ENCODE data around the gene TCF4.

TCF4 gene

DNA sequence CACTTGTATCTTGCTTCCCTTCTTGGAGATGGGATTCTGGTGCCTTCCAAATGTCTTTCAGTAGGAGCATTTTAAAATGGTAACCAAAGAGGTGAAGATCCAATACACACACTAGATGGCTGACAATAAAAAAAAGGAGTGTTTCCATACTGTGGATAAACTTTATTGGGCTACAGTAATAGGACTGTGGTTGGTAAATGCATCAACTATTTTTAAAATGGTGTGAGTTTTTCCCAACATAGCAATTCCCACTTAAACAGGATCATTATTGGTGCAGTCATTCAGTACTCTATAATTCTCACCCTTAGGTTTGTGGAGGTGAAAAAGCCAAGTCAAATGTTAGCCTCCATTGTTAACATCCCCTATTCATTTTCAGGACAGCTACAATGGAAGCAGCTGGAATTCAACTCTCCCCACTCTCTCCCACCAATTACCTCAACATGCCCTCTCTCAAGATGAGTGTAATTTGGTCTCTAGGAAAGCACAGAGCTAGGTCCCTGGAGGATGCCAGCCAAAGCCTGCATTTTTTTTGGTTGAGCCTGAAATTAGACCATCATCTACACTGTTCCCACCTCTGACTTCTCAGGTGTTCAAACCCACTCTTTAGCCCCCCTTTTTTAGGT is 273.3 kb downstream of the TCF4 start:
- Mint-ChIP-seq H3K4me1 (no peaks in the 10 kb centered on the region), H3K4me3 (no peak overlapping the region)

GRCh38 chr18:55314031-55314430 is 274.0 kb downstream of the TCF4 start:
- Mint-ChIP-seq H3K27me3 (peaks cover 7% of the 10 kb centered on the region), H3K4me1 (no peaks in the 10 kb centered on the region), H3K9me3 (no peaks in the 10 kb centered on the region), H3K27ac (no peak overlapping the region), H3K4me3 (no peak overlapping the region), H3K36me3 (no peaks in the 10 kb centered on the region)

More for the DNA sequence above, 273.3 kb downstream of the TCF4 start:
- no peak overlapping the region for H3K27ac Mint-ChIP-seq
- no peaks in the 10 kb centered on the region for H3K36me3 Mint-ChIP-seq
- peaks cover 9% of the 10 kb centered on the region for H3K27me3 Mint-ChIP-seq
- H3K9me3 Mint-ChIP-seq: no peaks in the 10 kb centered on the region

GRCh38 chr18:55310863-55311262 is 277.1 kb downstream of the TCF4 start:
- H3K36me3 Mint-ChIP-seq: no peaks in the 10 kb centered on the region
- peaks cover 3% of the 10 kb centered on the region for H3K27me3 Mint-ChIP-seq
- no peaks in the 10 kb centered on the region for H3K4me1 Mint-ChIP-seq

DNA sequence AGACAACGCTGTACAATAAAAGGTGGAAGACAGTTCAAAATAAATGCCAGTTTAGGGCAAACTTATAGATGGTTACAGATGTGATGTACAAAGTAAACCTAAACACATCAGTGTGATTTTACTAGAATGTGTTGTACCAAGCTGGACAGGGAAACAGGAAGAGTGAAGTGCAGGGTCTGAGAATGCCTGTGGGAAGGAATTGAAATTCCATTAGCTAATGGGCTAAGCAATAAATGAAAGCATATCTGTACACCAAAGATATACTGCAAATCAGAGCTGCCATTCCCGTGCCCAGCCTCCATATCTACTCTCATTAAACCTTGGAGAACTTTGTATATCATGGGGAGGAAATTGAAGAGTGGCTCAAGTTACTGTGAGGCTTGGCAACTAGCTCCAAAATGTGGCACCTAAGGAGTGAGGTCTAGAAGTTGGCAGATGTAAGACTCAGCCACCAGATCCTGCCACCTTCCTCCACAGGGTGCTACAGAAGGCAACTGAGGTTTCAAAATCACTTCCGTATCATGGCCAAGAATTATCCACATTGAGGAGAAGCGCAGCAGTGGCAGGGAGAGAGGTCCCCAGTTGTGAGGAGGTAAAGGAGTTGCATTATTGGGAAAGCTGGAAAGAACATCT is 277.8 kb downstream of the TCF4 start:
- Mint-ChIP-seq H3K27me3 (peaks cover 3% of the 10 kb centered on the region), H3K27ac (no peak overlapping the region), H3K9me3 (peaks cover 5% of the 10 kb centered on the region), H3K4me3 (no peak overlapping the region), H3K4me1 (no peaks in the 10 kb centered on the region), H3K36me3 (no peaks in the 10 kb centered on the region)

More at GRCh38 chr18:55310863-55311262, 277.1 kb downstream of the TCF4 start:
- Mint-ChIP-seq H3K27ac (no peak overlapping the region), H3K4me3 (no peak overlapping the region), H3K9me3 (no peaks in the 10 kb centered on the region)

DNA sequence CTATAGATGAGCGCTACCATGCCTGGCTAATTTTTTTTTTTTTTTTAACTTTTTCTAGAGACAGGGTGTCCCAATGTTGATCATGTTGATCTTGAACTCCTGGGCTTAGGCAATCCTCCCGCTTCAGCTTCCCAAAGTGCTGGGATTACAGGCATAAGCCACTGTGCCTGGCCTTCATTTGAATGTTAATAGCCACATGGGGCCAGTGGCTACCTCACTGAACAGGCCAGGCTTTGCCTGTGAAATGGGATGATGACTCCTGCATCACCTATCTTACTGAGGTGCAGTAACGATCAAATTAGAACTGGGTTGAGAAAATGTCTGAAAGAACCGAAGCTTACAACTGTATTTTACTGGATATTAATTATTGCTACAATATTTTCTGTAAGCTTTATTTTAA is 278.7 kb downstream of the TCF4 start:
- H3K36me3 Mint-ChIP-seq: no peaks in the 10 kb centered on the region
- H3K27me3 Mint-ChIP-seq: no peaks in the 10 kb centered on the region
- no peak overlapping the region for H3K4me3 Mint-ChIP-seq
- no peak overlapping the region for H3K27ac Mint-ChIP-seq
- no peaks in the 10 kb centered on the region for H3K4me1 Mint-ChIP-seq
- H3K9me3 Mint-ChIP-seq: peaks cover 5% of the 10 kb centered on the region

- H3K27me3 Mint-ChIP-seq: no peaks in the 10 kb centered on the region
- no peak overlapping the region for H3K4me3 Mint-ChIP-seq
- no peak overlapping the region for H3K27ac Mint-ChIP-seq
- H3K9me3 Mint-ChIP-seq: peaks cover 5% of the 10 kb centered on the region
- H3K4me1 Mint-ChIP-seq: no peaks in the 10 kb centered on the region
- no peaks in the 10 kb centered on the region for H3K36me3 Mint-ChIP-seq
Observed at GRCh38 chr18:55307505-55307904, 280.5 kb downstream of the TCF4 start.

DNA sequence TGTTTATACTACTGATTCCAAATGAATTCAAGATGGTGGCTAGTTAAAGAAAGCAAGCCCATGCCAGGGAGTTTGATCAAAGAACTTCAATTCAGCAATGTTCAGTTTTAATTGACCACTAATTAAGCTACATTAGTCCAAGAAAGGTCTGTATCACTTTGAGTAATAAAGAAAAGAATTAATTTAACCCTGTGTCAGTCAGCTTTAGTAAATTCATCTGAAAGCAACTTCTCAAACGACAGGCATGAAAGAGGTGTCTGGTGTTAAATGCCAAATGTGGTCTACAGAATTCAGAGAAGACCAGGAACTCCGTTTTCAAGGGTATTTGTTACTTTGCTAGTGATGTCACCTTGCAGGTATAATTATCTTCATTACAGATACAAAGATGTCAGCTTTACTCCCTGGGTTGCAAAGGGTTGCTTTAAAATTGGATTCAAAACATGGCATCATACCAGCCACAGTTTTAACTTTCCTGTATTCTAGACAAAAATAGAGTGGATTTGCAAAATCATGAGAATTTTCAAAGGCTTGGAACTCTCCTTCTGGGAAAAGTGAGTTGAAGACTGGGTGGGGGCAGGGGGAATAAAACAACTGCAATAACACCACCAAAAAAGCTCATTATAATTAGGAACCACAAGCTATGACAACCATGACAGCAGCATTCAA is 281.5 kb downstream of the TCF4 start:
- no peaks in the 10 kb centered on the region for H3K4me1 Mint-ChIP-seq
- no peaks in the 10 kb centered on the region for H3K36me3 Mint-ChIP-seq
- H3K27ac Mint-ChIP-seq: no peak overlapping the region
- H3K4me3 Mint-ChIP-seq: no peak overlapping the region
- H3K27me3 Mint-ChIP-seq: no peaks in the 10 kb centered on the region
- peaks cover 5% of the 10 kb centered on the region for H3K9me3 Mint-ChIP-seq

DNA sequence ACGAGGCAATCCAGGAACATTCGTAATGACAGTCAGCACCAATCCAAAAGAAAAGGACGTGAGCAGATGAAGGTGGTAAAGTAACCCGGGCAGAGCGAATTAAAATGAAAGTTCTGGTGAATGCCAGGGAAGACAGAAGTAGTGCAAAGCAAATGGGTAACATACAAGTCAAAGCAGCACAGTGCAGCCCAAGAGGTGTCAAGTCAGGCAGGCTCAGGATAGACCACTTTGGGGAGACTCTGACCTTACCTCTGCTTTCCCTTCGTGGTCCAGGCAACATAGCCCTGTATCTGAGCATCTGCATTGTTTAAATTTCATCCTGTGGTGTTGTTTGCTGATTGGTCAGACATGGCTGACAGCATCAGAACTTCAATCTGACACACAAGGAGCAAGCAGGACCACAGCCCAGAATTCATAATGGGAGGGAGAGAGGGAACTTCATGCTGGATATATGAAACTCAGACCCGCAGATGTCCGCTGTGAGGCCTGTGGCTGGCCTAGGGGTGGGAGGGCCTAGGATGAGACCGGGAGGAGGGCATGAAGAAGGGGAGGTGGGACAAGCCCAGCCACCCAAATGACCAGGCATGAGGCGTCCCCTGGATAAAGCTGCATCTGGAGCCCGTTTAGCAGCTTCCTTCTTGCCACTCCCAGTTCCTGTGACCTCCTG is 285.7 kb downstream of the TCF4 start:
- no peaks in the 10 kb centered on the region for H3K4me1 Mint-ChIP-seq
- H3K27ac Mint-ChIP-seq: no peak overlapping the region
- H3K9me3 Mint-ChIP-seq: peaks cover 5% of the 10 kb centered on the region
- no peaks in the 10 kb centered on the region for H3K36me3 Mint-ChIP-seq
- H3K27me3 Mint-ChIP-seq: no peaks in the 10 kb centered on the region
- H3K4me3 Mint-ChIP-seq: no peak overlapping the region

- Mint-ChIP-seq H3K27me3 (peaks cover 1% of the 10 kb centered on the region), H3K9me3 (peaks cover 5% of the 10 kb centered on the region), H3K4me3 (no peak overlapping the region), H3K4me1 (no peaks in the 10 kb centered on the region), H3K36me3 (no peaks in the 10 kb centered on the region), H3K27ac (no peak overlapping the region)
Observed at GRCh38 chr18:55301824-55302166, 286.2 kb downstream of the TCF4 start.

DNA sequence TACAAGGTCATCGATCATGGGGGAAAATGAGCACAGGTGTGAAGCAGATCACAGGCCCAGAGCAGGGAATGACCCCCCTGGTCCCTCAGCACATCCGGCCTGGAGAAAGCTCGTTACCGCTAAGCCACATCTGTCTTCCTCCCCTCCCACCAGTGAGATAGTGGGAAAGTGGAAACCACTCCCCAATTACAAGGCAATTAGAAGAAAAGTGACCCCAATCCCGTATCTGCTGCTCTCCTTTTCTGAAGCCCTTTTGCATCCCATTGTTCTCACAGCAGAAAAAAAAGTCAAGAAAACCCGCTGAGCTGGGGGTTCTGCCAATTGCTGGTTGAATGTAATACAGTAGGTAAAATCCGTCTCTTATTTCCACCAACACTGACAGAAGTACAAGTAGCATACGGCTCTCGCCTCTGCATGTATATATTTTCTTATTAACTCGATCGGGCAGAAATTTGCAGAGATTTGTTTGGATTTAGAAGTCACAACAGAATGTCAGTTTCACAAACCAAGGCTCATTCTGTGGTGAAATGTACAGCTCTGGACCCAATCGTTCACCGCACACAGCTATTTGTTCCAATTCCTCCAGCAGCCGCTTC is 287.0 kb downstream of the TCF4 start:
- no peaks in the 10 kb centered on the region for H3K4me1 Mint-ChIP-seq
- no peaks in the 10 kb centered on the region for H3K36me3 Mint-ChIP-seq
- H3K27ac Mint-ChIP-seq: no peak overlapping the region
- peaks cover 5% of the 10 kb centered on the region for H3K9me3 Mint-ChIP-seq
- H3K4me3 Mint-ChIP-seq: no peak overlapping the region
- peaks cover 1% of the 10 kb centered on the region for H3K27me3 Mint-ChIP-seq

- Mint-ChIP-seq H3K27ac (no peak overlapping the region), H3K4me3 (no peak overlapping the region), H3K9me3 (peaks cover under 1% of the 10 kb centered on the region), H3K36me3 (no peaks in the 10 kb centered on the region), H3K27me3 (peaks cover 1% of the 10 kb centered on the region), H3K4me1 (no peaks in the 10 kb centered on the region)
Observed at GRCh38 chr18:55300421-55300935, 287.5 kb downstream of the TCF4 start.

GRCh38 chr18:55296778-55297177 is 291.2 kb downstream of the TCF4 start:
- Mint-ChIP-seq H3K27ac (no peak overlapping the region), H3K4me1 (no peaks in the 10 kb centered on the region), H3K9me3 (no peaks in the 10 kb centered on the region), H3K36me3 (no peaks in the 10 kb centered on the region), H3K4me3 (no peak overlapping the region), H3K27me3 (peaks cover 1% of the 10 kb centered on the region)

- Mint-ChIP-seq H3K4me3 (no peak overlapping the region), H3K36me3 (no peaks in the 10 kb centered on the region), H3K27ac (no peak overlapping the region), H3K4me1 (no peaks in the 10 kb centered on the region), H3K27me3 (peaks cover 1% of the 10 kb centered on the region), H3K9me3 (no peaks in the 10 kb centered on the region)
Observed at GRCh38 chr18:55296115-55296514, 291.9 kb downstream of the TCF4 start.

DNA sequence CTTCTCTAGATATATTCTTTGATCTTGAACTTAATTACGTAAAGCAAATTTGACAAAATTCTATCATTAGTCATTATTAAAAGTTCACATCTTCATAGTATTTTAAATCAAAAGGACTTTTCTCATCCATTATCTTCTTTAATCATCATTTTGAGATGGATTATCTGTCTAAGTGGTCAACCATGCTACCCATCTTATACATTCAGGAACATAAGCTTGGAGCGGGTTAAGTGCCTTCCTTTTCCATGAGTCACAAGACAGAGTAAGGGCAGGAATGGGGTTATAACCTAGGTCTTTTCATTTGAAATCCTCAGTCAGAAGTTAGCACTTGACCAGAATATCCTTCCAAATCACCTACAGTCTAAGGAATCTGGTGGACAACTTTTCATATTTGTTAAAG is 297.1 kb downstream of the TCF4 start:
- Mint-ChIP-seq H3K36me3 (no peaks in the 10 kb centered on the region), H3K4me3 (no peak overlapping the region), H3K4me1 (no peaks in the 10 kb centered on the region), H3K9me3 (no peaks in the 10 kb centered on the region), H3K27ac (no peak overlapping the region), H3K27me3 (no peaks in the 10 kb centered on the region)

GRCh38 chr18:55289775-55290174 is 298.2 kb downstream of the TCF4 start:
- no peaks in the 10 kb centered on the region for H3K4me1 Mint-ChIP-seq
- no peak overlapping the region for H3K27ac Mint-ChIP-seq
- no peaks in the 10 kb centered on the region for H3K9me3 Mint-ChIP-seq
- no peaks in the 10 kb centered on the region for H3K27me3 Mint-ChIP-seq
- H3K4me3 Mint-ChIP-seq: no peak overlapping the region
- no peaks in the 10 kb centered on the region for H3K36me3 Mint-ChIP-seq

All from activated naive CD4-positive, alpha-beta T cell treated with anti-CD3 and anti-CD28 coated beads, Interleukin-2, amount 50 U/mL, for 24 hours (primary cell).